ENCODE data around the gene XPOT. TPM values are rescaled to one million over a fixed set of nuclear protein-coding genes. Genes with fewer than 3 reads are reported as not detected.

Gene XPOT
- total RNA-seq, 1 donor from 2014 or later = 151 TPM

DNA sequence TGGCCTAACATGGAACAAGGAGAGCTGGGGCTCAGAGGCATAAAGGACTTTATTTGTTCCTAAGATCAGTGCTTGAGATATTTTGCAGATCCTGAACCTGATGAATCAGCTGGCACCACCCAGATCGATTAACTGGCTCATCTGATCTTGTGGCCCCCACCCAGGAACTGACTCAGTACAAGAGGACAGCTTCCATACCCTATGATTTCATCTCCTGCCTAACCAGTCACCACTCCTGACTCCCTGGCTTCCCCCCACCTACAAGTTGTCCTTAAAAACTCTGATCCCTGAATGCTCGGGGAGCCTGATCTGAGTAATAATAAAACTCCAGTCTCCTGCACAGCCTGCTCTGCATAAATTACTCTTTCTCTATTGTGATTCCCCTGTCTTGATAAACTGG is 18.7 kb upstream of the XPOT start:
- FAIRE-seq (no peak), DNase-seq (ENCODE audit: low read depth) (peak; percentile 89)
- H3K27me3 ChIP-seq (ENCODE audit: control insufficient read depth, insufficient read depth, low read length) = no peaks in the 10 kb centered on the region
- no peaks in the 10 kb centered on the region for H3K36me3 ChIP-seq (ENCODE audit: control insufficient read depth, insufficient read depth, low read length)
- H3K4me3 ChIP-seq (ENCODE audit: low read depth, low read length) = no peak overlapping the region
- TF ChIP-seq, protein P1, sequence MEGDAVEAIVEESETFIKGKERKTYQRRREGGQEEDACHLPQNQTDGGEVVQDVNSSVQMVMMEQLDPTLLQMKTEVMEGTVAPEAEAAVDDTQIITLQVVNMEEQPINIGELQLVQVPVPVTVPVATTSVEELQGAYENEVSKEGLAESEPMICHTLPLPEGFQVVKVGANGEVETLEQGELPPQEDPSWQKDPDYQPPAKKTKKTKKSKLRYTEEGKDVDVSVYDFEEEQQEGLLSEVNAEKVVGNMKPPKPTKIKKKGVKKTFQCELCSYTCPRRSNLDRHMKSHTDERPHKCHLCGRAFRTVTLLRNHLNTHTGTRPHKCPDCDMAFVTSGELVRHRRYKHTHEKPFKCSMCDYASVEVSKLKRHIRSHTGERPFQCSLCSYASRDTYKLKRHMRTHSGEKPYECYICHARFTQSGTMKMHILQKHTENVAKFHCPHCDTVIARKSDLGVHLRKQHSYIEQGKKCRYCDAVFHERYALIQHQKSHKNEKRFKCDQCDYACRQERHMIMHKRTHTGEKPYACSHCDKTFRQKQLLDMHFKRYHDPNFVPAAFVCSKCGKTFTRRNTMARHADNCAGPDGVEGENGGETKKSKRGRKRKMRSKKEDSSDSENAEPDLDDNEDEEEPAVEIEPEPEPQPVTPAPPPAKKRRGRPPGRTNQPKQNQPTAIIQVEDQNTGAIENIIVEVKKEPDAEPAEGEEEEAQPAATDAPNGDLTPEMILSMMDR (IDR thresholded peaks at IDR 0.05; ENCODE audit: insufficient read depth, low read length, severe bottlenecking) = no peak

DNA sequence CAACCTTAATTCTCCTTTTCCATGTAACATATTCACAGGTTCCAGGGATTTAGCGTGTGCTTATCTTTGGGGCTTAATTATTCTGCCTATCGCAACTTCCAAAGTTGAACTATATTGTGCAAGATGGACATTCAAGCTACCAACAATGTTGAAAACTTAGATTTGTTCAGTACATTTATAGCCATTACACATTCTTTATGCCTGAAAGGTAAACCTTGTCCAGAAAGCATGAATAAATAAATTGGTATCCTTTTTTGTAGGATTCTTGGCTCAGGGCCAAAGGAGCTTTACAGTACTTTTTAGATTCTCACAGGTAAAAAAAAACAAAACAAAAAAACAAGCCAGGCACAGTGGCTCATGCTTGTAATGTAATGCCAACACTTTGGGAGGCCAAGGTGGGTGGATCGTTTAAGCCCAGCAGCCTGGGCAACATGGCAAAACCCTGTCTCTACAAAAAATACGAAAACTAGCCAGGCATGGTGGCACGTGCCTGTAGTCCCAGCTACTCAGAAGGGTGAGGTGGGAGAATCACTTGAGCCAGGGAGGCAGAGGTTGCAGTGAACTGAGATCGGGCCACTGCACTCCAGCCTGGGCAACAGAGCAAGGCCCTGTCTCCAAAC is 16.9 kb upstream of the XPOT start:
- FAIRE-seq (no peak), DNase-seq (ENCODE audit: low read depth) (peak; percentile 73)
- H3K27me3 ChIP-seq (ENCODE audit: control insufficient read depth, insufficient read depth, low read length) = no peaks in the 10 kb centered on the region
- no peak overlapping the region for H3K4me3 ChIP-seq (ENCODE audit: low read depth, low read length)
- TF ChIP-seq, protein P1 (IDR thresholded peaks at IDR 0.05; ENCODE audit: insufficient read depth, low read length, severe bottlenecking) = no peak
- H3K36me3 ChIP-seq (ENCODE audit: control insufficient read depth, insufficient read depth, low read length) = no peaks in the 10 kb centered on the region

GRCh38 chr12:64389154-64389553 is 15.0 kb upstream of the XPOT start:
- TF ChIP-seq, protein P1 (IDR thresholded peaks at IDR 0.05; ENCODE audit: insufficient read depth, low read length, severe bottlenecking) = no peak
- H3K27me3 ChIP-seq (ENCODE audit: control insufficient read depth, insufficient read depth, low read length) = no peaks in the 10 kb centered on the region
- no peak for DNase-seq (ENCODE audit: low read depth)
- no peak for FAIRE-seq
- H3K36me3 ChIP-seq (ENCODE audit: control insufficient read depth, insufficient read depth, low read length) = no peaks in the 10 kb centered on the region
- peak overlapping the region; percentile 3 for H3K4me3 ChIP-seq (ENCODE audit: low read depth, low read length)

DNA sequence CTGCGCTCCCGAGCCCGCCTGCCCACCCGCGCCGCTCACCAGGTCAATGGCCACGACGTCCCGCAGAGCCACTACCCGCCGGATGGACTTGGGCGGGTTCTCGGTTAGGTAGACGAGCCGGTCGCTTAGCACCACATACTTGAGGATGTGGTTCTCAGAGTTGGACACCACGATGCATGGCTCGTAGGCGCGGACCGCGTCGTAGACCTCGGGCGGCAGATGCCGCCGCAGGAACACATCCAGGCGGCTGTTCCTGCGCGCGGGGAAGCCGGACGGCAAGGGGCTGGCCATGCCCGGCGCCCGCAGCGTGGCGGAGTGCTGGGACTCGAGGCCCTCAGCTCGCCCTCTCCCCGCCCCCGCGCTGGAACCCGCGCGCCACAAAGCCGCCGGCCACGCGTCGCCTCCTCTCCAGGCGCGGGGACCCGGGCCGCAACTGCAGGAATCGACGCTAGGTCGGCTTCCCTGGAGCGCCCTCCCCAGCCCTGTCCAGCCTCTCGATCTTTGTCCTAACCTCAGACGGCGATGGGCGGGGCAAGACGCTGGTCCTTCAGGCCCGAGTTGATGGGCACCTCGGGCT is 13.8 kb upstream of the XPOT start, which contains the start of gene C12orf56:
C12orf56 (minus strand) TSS at position 484 of the 577 bp plus-strand sequence; CDS start at position 291, 193 bp downstream.
- H3K4me3 ChIP-seq (ENCODE audit: low read depth, low read length) = peak within 1 kb of the TSS; percentile 33
- H3K36me3 ChIP-seq (ENCODE audit: control insufficient read depth, insufficient read depth, low read length) = no peaks in the 10 kb centered on the region
- FAIRE-seq = no peak
- DNase-seq (ENCODE audit: low read depth) = peak; percentile 21
- TF ChIP-seq, protein P1 (IDR thresholded peaks at IDR 0.05; ENCODE audit: insufficient read depth, low read length, severe bottlenecking) = no peak
- H3K27me3 ChIP-seq (ENCODE audit: control insufficient read depth, insufficient read depth, low read length) = no peaks in the 10 kb centered on the region

- DNase-seq (ENCODE audit: low read depth) (peak; percentile 56), FAIRE-seq (peak; percentile 47)
- TF ChIP-seq, protein P1 (IDR thresholded peaks at IDR 0.05; ENCODE audit: insufficient read depth, low read length, severe bottlenecking) = peak; percentile 34
- Histone ChIP-seq H3K27me3 (ENCODE audit: control insufficient read depth, insufficient read depth, low read length) (no peaks in the 10 kb centered on the region), H3K36me3 (ENCODE audit: control insufficient read depth, insufficient read depth, low read length) (no peaks in the 10 kb centered on the region), H3K4me3 (ENCODE audit: low read depth, low read length) (no peak overlapping the region)
Measured at GRCh38 chr12:64392221-64392620, 12.0 kb upstream of the XPOT start.

Data from bronchial epithelial cell (primary cell).